ENCODE measurements around the gene SIGLEC1. TPM values are rescaled to one million over a fixed set of nuclear protein-coding genes. Genes with fewer than 3 reads are reported as not detected.

Gene SIGLEC1
- total and polyA plus RNA-seq, 10 of the 15 experiments (the other 5 are each of a cell fraction or from before 2014, with no cell fraction given) = 0.05 TPM; not detected in 9

GRCh38 chr20:3758566-3758965, 46.2 kb upstream of the SIGLEC1 start (continued):
- no peak for TF ChIP-seq USF2 (IDR thresholded peaks at IDR 0.05; ENCODE audit: borderline replicate concordance, low read depth, low read length)
- no peak for TF ChIP-seq RBBP5 (conservative IDR thresholded peaks at IDR 0.05)

DNA sequence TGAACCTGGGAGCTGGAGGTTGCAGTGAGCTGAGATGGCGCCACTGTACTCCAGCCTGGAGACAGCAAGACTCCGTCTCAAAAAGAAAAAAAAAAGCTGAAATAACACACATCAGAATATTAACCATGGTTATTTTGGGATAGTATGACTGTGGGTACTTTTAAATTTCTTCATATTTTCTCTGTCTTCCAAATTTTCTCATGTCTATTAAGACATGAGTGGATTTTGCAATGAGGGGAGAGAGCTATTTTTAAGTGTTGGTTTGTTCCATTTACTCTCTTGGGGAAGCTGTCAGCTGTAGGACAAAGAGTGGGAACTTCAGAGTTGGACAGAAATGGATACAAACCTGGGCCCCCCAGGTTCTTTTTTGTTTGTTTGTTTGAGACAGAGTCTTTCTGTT, 44.9 kb upstream of the SIGLEC1 start:
- in situ Hi-C loops (cut with MboI) = no loop called here
- POLR2A ChIA-PET = interaction anchor here (1.0 kb wide), 1 partner anchor 21 kb away, joined by 3 read pairs; no protein-coding TSS in a partner anchor
- no peak for TF ChIP-seq SMC3 (IDR thresholded peaks at IDR 0.05; ENCODE audit: borderline replicate concordance, low read length)
- TF ChIP-seq KLF5 (IDR thresholded peaks at IDR 0.05; ENCODE audit: partially characterized antibody) = no peak
- no peak for TF ChIP-seq POLR2AphosphoS2 (IDR thresholded peaks at IDR 0.05; ENCODE audit: low read depth, low read length)
- no peak for TF ChIP-seq MTA3 (IDR thresholded peaks at IDR 0.05; ENCODE audit: borderline replicate concordance, low read length)
- TF ChIP-seq NBN (IDR thresholded peaks at IDR 0.05) = no peak
- no peak for TF ChIP-seq NFIC (IDR thresholded peaks at IDR 0.05; ENCODE audit: low read depth, low read length)
- TF ChIP-seq, protein P1, sequence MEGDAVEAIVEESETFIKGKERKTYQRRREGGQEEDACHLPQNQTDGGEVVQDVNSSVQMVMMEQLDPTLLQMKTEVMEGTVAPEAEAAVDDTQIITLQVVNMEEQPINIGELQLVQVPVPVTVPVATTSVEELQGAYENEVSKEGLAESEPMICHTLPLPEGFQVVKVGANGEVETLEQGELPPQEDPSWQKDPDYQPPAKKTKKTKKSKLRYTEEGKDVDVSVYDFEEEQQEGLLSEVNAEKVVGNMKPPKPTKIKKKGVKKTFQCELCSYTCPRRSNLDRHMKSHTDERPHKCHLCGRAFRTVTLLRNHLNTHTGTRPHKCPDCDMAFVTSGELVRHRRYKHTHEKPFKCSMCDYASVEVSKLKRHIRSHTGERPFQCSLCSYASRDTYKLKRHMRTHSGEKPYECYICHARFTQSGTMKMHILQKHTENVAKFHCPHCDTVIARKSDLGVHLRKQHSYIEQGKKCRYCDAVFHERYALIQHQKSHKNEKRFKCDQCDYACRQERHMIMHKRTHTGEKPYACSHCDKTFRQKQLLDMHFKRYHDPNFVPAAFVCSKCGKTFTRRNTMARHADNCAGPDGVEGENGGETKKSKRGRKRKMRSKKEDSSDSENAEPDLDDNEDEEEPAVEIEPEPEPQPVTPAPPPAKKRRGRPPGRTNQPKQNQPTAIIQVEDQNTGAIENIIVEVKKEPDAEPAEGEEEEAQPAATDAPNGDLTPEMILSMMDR (IDR thresholded peaks at IDR 0.05 in 2 of 3, conservative IDR thresholded peaks at IDR 0.05 in 1 of 3; ENCODE audit: control insufficient read depth in 2 of 3, extremely low read depth in 1 of 3, insufficient read depth in 1 of 3, low read depth in 3 of 3, low read length in 3 of 3) = no peak
- TF ChIP-seq CHD2 (IDR thresholded peaks at IDR 0.05; ENCODE audit: borderline replicate concordance, low read depth, low read length) = no peak
- no peak for TF ChIP-seq TCF3 (IDR thresholded peaks at IDR 0.05; ENCODE audit: borderline replicate concordance, insufficient read depth, low read depth, low read length)
- TF ChIP-seq IRF3 (IDR thresholded peaks at IDR 0.05) = no peak
- no peak for TF ChIP-seq YBX1 (IDR thresholded peaks at IDR 0.05)
- H3K79me2 ChIP-seq (ENCODE audit: control insufficient read depth, insufficient read depth, low read length) = no peaks in the 10 kb centered on the region
- RAD21 ChIA-PET (ENCODE audit: unreplicated experiment) = interaction anchor here (0.6 to 1.2 kb wide), 2 partner anchors 11 to 265 kb away, joined by 3 to 7 read pairs; partner anchors contain the start of gene ADISSP
- DNase-seq (ENCODE audit: low read depth, low spot score) (no peak), ATAC-seq (no peak), FAIRE-seq (no peak)
- H3K4me3 ChIP-seq = no peak overlapping the region
- peaks cover 5% of the 10 kb centered on the region; the same call in 1 of the 2 replicates for H3K4me1 ChIP-seq (ENCODE audit: control insufficient read depth, insufficient read depth, low read length)
- intact Hi-C loops (cut with micrococcal nuclease; ENCODE audit: unreplicated experiment) = no loop called here
- no peaks in the 10 kb centered on the region for H4K20me1 ChIP-seq (ENCODE audit: control insufficient read depth, insufficient read depth)
- CTCF ChIA-PET = interaction anchor here (0.5 to 3.3 kb wide), 10 partner anchors 10 to 1013 kb away, joined by 3 to 29 read pairs (median 4); partner anchors contain the start of genes ADISSP and SPEF1
- 85% methylated on average over 2 of the region's 2 CpGs for WGBS (ENCODE audit: insufficient coverage, insufficient replicate concordance, low lambda C conversion rate, missing lambda C conversion rate)
- no TSS peak for BruUV-seq (replicated peaks)
- no peak overlapping the region for H3K9ac ChIP-seq (ENCODE audit: control insufficient read depth, insufficient read depth, low read length)
- no peak overlapping the region for H2AFZ ChIP-seq (ENCODE audit: control insufficient read depth, low read depth, low read length)
- no peaks in the 10 kb centered on the region for H3K9me3 ChIP-seq (replicated peaks; ENCODE audit: control insufficient read depth, insufficient read depth, low read length)
- SMC1A ChIA-PET (ENCODE audit: uncharacterized antibody, unreplicated experiment) = interaction anchor here (0.6 to 2.0 kb wide), 2 partner anchors 9 to 18 kb away, joined by 4 to 6 read pairs; no protein-coding TSS in a partner anchor
- no peaks in the 10 kb centered on the region for H3K27me3 ChIP-seq (replicated peaks in 1 of 2; ENCODE audit: control insufficient read depth in 2 of 2, insufficient read depth in 2 of 2, low read length in 1 of 2)
- H3K36me3 ChIP-seq (ENCODE audit: control insufficient read depth in 2 of 2, insufficient read depth in 2 of 2, low read length in 1 of 2) = peaks cover 0 to 2% of the 10 kb centered on the region in 2 experiments; a peak in 1 of 4 replicates
- no peak overlapping the region for H3K27ac ChIP-seq (ENCODE audit: control insufficient read depth, insufficient read depth)
- no peak overlapping the region for H3K4me2 ChIP-seq (ENCODE audit: control insufficient read depth, insufficient read depth)
